Common myeloid progenitor, CD34-positive (primary cell): ENCODE measurements around the gene ZNF555.

ENCODE experiments used
- CTCF ChIA-PET: fragments of 350-600 bp; sonication (Branson Sonifier 250); formaldehyde crosslinking; loops from one replicate; lab custom pipeline; 2021; ENCODE audit warnings: antibody characterized with exemption; lab: Charles Lee
- POLR2A ChIA-PET: fragments of 350-600 bp; sonication (Branson Sonifier 250); formaldehyde crosslinking; loops from one replicate; lab custom pipeline; 2021; ENCODE audit warnings: antibody characterized with exemption; lab: Charles Lee
- DNase-seq, 3 donors: peaks; one replicate each; pipeline versions ENCODE4 v3.0.0 to v3.0.0-alpha.2; 2013
- H3K27ac ChIP-seq, 2 experiments: 1 replicate in 1 of 2; 2 replicates in 1 of 2; pipeline ENCODE4 v1.7.0; 2013; ENCODE audit warnings: inconsistent platforms in 2 of 2, low read length in 2 of 2, mild to moderate bottlenecking in 2 of 2, low read depth in 1 of 2, moderate library complexity in 1 of 2; ENCODE audit not compliant: severe bottlenecking in 2 of 2, insufficient read depth in 1 of 2, poor library complexity in 1 of 2
- H3K27me3 ChIP-seq, 5 experiments: replicated peaks in 2 of 5; 1 replicate in 3 of 5; 2 replicates in 2 of 5; pipeline versions ENCODE4 v1.6.1 to v1.7.0; 2013; ENCODE audit warnings: low read length in 4 of 5, mild to moderate bottlenecking in 2 of 5, moderate library complexity in 2 of 5, inconsistent platforms in 1 of 5; ENCODE audit not compliant: insufficient read depth in 5 of 5, control insufficient read depth in 4 of 5
- H3K36me3 ChIP-seq, 4 experiments: 1 replicate in 2 of 4; 2 replicates in 2 of 4; pipeline versions ENCODE4 v1.6.1 to v1.7.0; 2013; ENCODE audit warnings: low read length in 3 of 4, control low read depth in 1 of 4, mild to moderate bottlenecking in 1 of 4; ENCODE audit not compliant: control insufficient read depth in 4 of 4, insufficient read depth in 4 of 4
- H3K4me1 ChIP-seq, 4 experiments: 1 replicate in 3 of 4; 2 replicates in 1 of 4; pipeline versions ENCODE4 v1.6.1 to v1.7.1; 2013; ENCODE audit warnings: low read length in 3 of 4, mild to moderate bottlenecking in 3 of 4, control low read depth in 1 of 4, inconsistent platforms in 1 of 4, moderate library complexity in 1 of 4; ENCODE audit not compliant: control insufficient read depth in 4 of 4, insufficient read depth in 4 of 4; ENCODE audit errors: control extremely low read depth in 1 of 4
- H3K4me3 ChIP-seq, 7 experiments: 1 replicate in 4 of 7; 2 replicates in 3 of 7; pipeline versions ENCODE4 v1.5.1 to v1.7.0; 2013; ENCODE audit warnings: mild to moderate bottlenecking in 7 of 7, low read length in 6 of 7, moderate library complexity in 6 of 7, inconsistent platforms in 2 of 7, low read depth in 2 of 7, control low read depth in 1 of 7; ENCODE audit not compliant: insufficient read depth in 4 of 7, control insufficient read depth in 1 of 7; ENCODE audit errors: extremely low read depth in 1 of 7
- H3K9me3 ChIP-seq, 5 experiments: 1 replicate in 4 of 5; 2 replicates in 1 of 5; pipeline versions ENCODE4 v1.6.1 to v1.7.1; 2013; ENCODE audit warnings: low read length in 4 of 5, mild to moderate bottlenecking in 2 of 5, inconsistent platforms in 1 of 5, low read depth in 1 of 5, moderate library complexity in 1 of 5; ENCODE audit not compliant: control insufficient read depth in 4 of 5, insufficient read depth in 2 of 5; ENCODE audit errors: control extremely low read depth in 1 of 5
- WGBS: methylation state at CpG from one replicate; pipeline ENCODE4 v1.1.5; 2013; ENCODE audit not compliant: insufficient coverage; 5-methylcytosine and 5-hydroxymethylcytosine counted together

ZNF555 gene

DNA sequence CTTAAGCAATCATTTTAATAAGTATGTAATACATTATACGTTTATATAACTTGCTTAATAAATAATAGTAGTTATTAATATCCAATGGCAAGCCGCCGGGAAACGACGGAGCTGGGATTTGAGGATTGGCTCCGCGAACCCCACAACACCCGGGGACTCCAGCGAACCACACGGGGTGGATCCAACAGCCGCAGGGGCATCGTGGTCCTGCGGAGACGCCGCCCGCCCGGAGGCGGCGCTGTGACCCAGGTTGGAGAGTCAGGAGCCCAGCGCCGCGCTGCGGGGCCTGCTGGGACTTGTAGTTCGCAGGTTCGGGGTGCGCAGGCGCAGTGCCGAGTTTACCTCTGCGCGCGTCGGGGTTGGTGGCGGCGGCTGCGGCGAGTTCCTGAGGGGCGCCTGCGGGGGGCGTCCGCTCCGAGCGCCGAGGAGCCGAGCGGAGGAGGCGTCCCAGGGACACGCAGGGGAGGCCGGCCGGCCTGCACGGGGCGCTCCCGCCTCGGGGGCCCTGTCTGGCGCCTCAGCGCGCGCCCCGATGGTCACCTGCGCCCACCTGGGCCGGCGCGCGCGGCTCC lies 21.6 kb upstream of the ZNF555 start, which contains the start of gene ZNF554:
Gene ZNF554 (plus strand): TSS at position 329 of the 572 bp plus-strand sequence. CDS start 204 bp downstream, at position 533.
- peak within 1 kb of the TSS; percentile 50 to 74 for H3K27ac ChIP-seq
- H3K36me3 ChIP-seq, result peaks cover 5 to 19% (median 17%) of the 10 kb centered on the region in 4 experiments
- peak; percentile 97 to 99 (median 98) for DNase-seq
- peaks cover 0 to 15% (median 6%) of the 10 kb centered on the region in 5 experiments for H3K9me3 ChIP-seq
- WGBS, result 0% methylated on average over 59 of the region's 64 CpGs
- POLR2A ChIA-PET, result no interaction called here
- no peaks in the 10 kb centered on the region for H3K27me3 ChIP-seq
- peaks cover 0 to 8% (median 4%) of the 10 kb centered on the region in 4 experiments for H3K4me1 ChIP-seq
- peak within 1 kb of the TSS; percentile 77 to 90 (median 80) for H3K4me3 ChIP-seq
- CTCF ChIA-PET, result interaction anchor here (1.0 to 2.7 kb wide), 6 partner anchors 13 to 94 kb away, joined by 3 to 7 read pairs (median 4); partner anchors contain the start of gene ZNF555

GRCh38 chr19:2820112-2820702 lies 21.1 kb upstream of the ZNF555 start:
- CTCF ChIA-PET, result interaction anchor here (1.0 to 2.7 kb wide), 5 partner anchors 13 to 42 kb away, joined by 3 to 7 read pairs (median 5); partner anchors contain the start of gene ZNF555
- Histone ChIP-seq H3K9me3 (peaks cover 0 to 15% (median 7%) of the 10 kb centered on the region in 5 experiments), H3K4me1 (peaks cover 0 to 8% (median 4%) of the 10 kb centered on the region in 4 experiments), H3K4me3 (peak overlapping the region; percentile 77 to 90 (median 80)), H3K27ac (peak overlapping the region; percentile 50 to 74), H3K27me3 (no peaks in the 10 kb centered on the region), H3K36me3 (peaks cover 5 to 19% (median 16%) of the 10 kb centered on the region in 4 experiments)
- POLR2A ChIA-PET, result no interaction called here
- 4% methylated on average over 36 of the region's 36 CpGs for WGBS
- DNase-seq, result peak; percentile 24 to 56 (median 51)

DNA sequence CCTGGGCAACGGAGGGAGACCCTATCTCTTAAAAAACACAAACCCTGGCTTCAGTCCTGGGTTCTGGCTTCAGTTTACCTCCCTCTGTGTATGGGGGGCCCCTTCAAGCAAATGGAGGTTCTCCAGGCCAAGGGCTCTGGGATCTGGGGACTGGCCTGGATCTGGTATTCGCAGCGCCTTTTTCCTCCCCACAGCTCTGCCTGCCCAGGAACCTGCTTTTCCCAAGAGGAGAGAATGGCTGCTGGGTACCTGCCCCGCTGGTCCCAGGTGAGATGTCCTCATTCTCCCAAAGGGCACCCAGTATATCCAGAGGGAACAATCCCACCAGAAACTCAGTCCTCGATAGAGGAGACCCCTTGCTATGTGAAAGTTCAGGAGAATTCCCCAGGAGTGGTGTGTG lies 18.4 kb upstream of the ZNF555 start:
- H3K36me3 ChIP-seq, result peaks cover 7 to 40% (median 29%) of the 10 kb centered on the region in 4 experiments
- POLR2A ChIA-PET, result no interaction called here
- no peak overlapping the region for H3K27ac ChIP-seq
- H3K4me3 ChIP-seq, result no peak overlapping the region
- CTCF ChIA-PET, result interaction anchor here (1.2 to 2.8 kb wide), 3 partner anchors 12 to 25 kb away, joined by 3 to 12 read pairs (median 4); no protein-coding TSS in a partner anchor
- peaks cover 0 to 8% (median 4%) of the 10 kb centered on the region in 4 experiments for H3K4me1 ChIP-seq
- WGBS, result 100% methylated on average over 3 of the region's 5 CpGs
- no peaks in the 10 kb centered on the region for H3K27me3 ChIP-seq
- peaks cover 2 to 26% (median 19%) of the 10 kb centered on the region in 5 experiments for H3K9me3 ChIP-seq
- DNase-seq, result no peak

DNA sequence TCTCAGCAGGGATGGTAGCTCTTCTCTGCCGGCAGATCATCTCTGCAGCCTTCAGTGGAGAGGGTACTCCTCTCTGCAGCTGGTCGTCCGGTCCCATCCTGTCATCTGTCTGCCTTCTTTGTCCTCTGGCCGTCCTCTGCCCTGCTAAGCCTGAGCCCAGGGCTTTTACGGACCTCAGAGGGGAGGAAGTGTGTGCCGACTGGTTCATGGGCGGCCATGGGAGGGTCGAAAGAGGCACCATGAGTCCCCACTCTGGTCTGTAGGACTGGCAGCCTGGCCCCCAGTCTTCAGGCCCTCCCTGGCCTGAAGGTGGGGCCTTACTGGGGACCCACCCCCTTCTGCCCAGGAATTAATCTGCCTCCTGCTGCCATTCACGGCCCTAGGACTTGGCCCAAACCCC lies 17.6 kb upstream of the ZNF555 start:
- no peak overlapping the region for H3K27ac ChIP-seq
- POLR2A ChIA-PET, result no interaction called here
- DNase-seq, result no peak
- peaks cover 0 to 8% (median 4%) of the 10 kb centered on the region in 4 experiments for H3K4me1 ChIP-seq
- H3K27me3 ChIP-seq, result no peaks in the 10 kb centered on the region
- WGBS, result 92% methylated on average over 9 of the region's 9 CpGs
- CTCF ChIA-PET, result interaction anchor here (1.0 to 2.8 kb wide), 4 partner anchors 11 to 127 kb away, joined by 3 to 12 read pairs (median 4); no protein-coding TSS in a partner anchor
- no peak overlapping the region for H3K4me3 ChIP-seq
- peaks cover 4 to 32% (median 24%) of the 10 kb centered on the region in 5 experiments for H3K9me3 ChIP-seq
- peaks cover 10 to 48% (median 35%) of the 10 kb centered on the region in 4 experiments for H3K36me3 ChIP-seq

DNA sequence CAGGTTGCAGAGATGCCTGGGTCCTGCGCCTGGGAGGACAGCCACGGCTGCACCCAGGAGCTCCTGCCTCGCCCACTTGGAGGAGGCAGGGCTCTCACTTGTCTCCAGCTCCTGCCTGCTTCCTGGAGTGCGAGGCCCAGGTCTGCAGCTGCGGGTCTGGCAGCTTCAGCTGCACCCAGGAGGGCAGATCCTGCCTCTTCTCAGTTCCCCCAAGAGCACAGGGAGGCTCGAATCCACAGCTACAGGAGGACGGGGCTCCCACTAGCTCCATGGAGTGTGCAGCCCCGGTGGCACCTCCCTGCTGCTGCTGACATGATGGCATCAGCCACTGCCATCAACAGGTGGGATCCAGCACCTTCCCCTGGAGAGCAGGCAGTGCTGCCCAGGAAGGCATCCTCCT lies 17.1 kb upstream of the ZNF555 start:
- POLR2A ChIA-PET, result no interaction called here

GRCh38 chr19:2827022-2827421 lies 14.3 kb upstream of the ZNF555 start:
- Histone ChIP-seq H3K27ac (no peak overlapping the region), H3K36me3 (peaks cover 10 to 59% (median 37%) of the 10 kb centered on the region in 4 experiments), H3K27me3 (no peaks in the 10 kb centered on the region), H3K4me1 (no peaks in the 10 kb centered on the region), H3K9me3 (peaks cover 7 to 54% (median 43%) of the 10 kb centered on the region in 5 experiments), H3K4me3 (no peak overlapping the region)
- 100% methylated on average over 1 of the region's 2 CpGs for WGBS
- POLR2A ChIA-PET, result no interaction called here
- DNase-seq, result no peak
- CTCF ChIA-PET, result no interaction called here

More for the DNA sequence above, 17.1 kb upstream of the ZNF555 start:
- DNase-seq, result no peak
- Histone ChIP-seq H3K9me3 (peaks cover 7 to 35% (median 27%) of the 10 kb centered on the region in 5 experiments), H3K4me3 (no peak overlapping the region), H3K4me1 (peaks cover 0 to 8% (median 4%) of the 10 kb centered on the region in 4 experiments), H3K36me3 (peaks cover 10 to 52% (median 35%) of the 10 kb centered on the region in 4 experiments), H3K27ac (no peak overlapping the region), H3K27me3 (no peaks in the 10 kb centered on the region)
- WGBS, result 93% methylated on average over 6 of the region's 8 CpGs
- CTCF ChIA-PET, result interaction anchor here (1.0 to 2.8 kb wide), 3 partner anchors 11 to 126 kb away, joined by 3 to 12 read pairs (median 4); no protein-coding TSS in a partner anchor
